Measurements from ENCODE around the gene GPR137B. TPM values are rescaled to one million over a fixed set of nuclear protein-coding genes. Genes with fewer than 3 reads are reported as not detected.

The GPR137B gene
- polyA plus RNA-seq, 1 experiment = 15.7 TPM

DNA sequence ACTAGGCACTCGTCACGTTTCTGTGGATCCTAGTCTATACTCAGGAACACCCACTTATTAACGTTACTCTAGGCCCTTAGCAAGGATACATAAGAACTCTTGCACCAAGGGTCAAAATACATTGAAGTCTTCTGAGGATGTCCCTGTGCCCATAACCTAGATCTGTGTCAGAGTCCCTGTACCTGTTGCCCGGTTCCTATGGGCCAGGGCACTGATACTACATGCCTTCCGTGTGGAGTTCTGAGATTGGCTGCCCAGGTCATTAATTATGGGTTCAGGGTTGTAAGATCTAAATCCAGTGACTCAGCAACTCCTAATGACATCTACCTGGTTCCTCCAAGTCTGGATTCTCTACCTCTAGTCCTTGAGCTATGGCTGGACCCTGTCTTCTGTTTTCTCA lies 69.5 kb downstream of the GPR137B start:
- ChIA-PET CTCF (interaction anchor here (0.7 kb wide), 1 partner anchor 13 kb away, joined by 3 read pairs; no protein-coding TSS in a partner anchor), POLR2A (no interaction called here)
- Histone ChIP-seq H3K9me3 (ENCODE audit: control insufficient read depth, insufficient read depth, low read length) (no peaks in the 10 kb centered on the region), H3K27ac (ENCODE audit: low read depth, low read length) (no peak overlapping the region), H3K27me3 (ENCODE audit: control insufficient read depth, insufficient read depth, low read length) (no peaks in the 10 kb centered on the region), H3K4me3 (ENCODE audit: low read depth, low read length) (no peak overlapping the region)
- TF ChIP-seq, protein P1, sequence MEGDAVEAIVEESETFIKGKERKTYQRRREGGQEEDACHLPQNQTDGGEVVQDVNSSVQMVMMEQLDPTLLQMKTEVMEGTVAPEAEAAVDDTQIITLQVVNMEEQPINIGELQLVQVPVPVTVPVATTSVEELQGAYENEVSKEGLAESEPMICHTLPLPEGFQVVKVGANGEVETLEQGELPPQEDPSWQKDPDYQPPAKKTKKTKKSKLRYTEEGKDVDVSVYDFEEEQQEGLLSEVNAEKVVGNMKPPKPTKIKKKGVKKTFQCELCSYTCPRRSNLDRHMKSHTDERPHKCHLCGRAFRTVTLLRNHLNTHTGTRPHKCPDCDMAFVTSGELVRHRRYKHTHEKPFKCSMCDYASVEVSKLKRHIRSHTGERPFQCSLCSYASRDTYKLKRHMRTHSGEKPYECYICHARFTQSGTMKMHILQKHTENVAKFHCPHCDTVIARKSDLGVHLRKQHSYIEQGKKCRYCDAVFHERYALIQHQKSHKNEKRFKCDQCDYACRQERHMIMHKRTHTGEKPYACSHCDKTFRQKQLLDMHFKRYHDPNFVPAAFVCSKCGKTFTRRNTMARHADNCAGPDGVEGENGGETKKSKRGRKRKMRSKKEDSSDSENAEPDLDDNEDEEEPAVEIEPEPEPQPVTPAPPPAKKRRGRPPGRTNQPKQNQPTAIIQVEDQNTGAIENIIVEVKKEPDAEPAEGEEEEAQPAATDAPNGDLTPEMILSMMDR (IDR thresholded peaks at IDR 0.05; ENCODE audit: low read depth, low read length) = no peak
- no peak for DNase-seq (ENCODE audit: low read depth, low spot score)

DNA sequence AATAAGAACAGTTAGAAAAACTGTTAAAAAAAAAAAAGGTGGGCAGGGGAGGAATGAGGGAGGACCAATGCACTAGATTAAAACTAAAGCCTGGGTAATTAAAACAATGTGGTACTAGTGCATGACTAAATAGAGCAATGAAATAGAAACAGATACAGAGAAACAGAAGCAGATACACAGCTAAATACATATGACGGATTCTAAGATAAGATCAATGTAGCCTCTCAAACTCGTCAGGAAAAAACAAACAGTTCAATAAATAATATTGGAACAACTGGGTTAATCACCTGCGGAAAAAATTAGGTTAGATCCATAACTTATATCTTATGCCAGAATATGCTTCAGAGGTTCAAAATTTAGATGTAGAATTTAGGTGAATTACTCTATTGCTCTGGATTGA lies 71.2 kb downstream of the GPR137B start:
- Histone ChIP-seq H3K27me3 (ENCODE audit: control insufficient read depth, insufficient read depth, low read length) (no peaks in the 10 kb centered on the region), H3K27ac (ENCODE audit: low read depth, low read length) (no peak overlapping the region), H3K4me3 (ENCODE audit: low read depth, low read length) (no peak overlapping the region), H3K9me3 (ENCODE audit: control insufficient read depth, insufficient read depth, low read length) (no peaks in the 10 kb centered on the region)
- POLR2A ChIA-PET = no interaction called here
- CTCF ChIA-PET = interaction anchor here (0.6 kb wide), 1 partner anchor 284 kb away, joined by 4 read pairs; no protein-coding TSS in a partner anchor
- no peak for DNase-seq (ENCODE audit: low read depth, low spot score)
- TF ChIP-seq, protein P1 (IDR thresholded peaks at IDR 0.05; ENCODE audit: low read depth, low read length) = no peak

DNA sequence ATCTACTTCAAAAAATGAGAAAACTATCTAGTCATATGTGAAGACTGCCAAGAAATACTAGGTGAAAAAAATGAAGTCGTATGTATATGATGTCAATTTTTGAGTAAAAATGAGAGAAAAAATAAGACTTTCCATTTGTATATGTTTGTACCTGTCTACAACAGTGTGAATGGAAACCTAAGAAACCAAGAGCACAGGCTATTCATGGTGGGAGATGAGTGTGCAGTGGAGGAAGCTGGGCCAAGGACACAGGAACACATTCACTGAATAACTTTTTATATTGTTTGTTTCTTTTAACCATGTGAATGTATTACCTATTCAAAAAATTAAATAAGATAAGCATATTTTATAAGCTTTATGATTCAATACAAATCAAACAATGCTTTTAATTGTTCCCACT lies 72.4 kb downstream of the GPR137B start:
- POLR2A ChIA-PET = no interaction called here

DNA sequence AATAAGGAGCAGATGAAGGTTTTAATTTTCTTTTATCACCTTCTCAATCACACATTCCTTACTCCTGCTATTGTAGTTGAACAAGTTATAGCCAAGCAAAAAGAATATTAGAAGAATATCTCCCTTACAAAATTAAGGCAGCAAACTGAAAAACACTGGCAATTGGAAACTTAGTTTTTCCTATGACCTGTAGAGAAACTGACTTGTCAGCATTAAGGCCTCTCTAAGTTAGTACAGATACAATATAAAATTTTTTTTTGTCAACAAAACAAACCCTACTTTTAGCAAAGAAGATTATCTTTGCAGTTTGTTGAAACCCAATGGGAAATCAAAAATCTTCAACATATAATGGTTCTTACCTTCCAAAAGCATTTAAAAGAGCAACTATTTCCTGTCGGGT lies 78.1 kb downstream of the GPR137B start:
- Histone ChIP-seq H3K27ac (ENCODE audit: low read depth, low read length) (no peak overlapping the region), H3K4me3 (ENCODE audit: low read depth, low read length) (no peak overlapping the region), H3K27me3 (ENCODE audit: control insufficient read depth, insufficient read depth, low read length) (no peaks in the 10 kb centered on the region), H3K9me3 (ENCODE audit: control insufficient read depth, insufficient read depth, low read length) (no peaks in the 10 kb centered on the region)
- TF ChIP-seq, protein P1 (IDR thresholded peaks at IDR 0.05; ENCODE audit: low read depth, low read length) = no peak
- CTCF ChIA-PET = no interaction called here
- POLR2A ChIA-PET = no interaction called here
- no peak for DNase-seq (ENCODE audit: low read depth, low spot score)

More for the DNA sequence above, 72.4 kb downstream of the GPR137B start:
- TF ChIP-seq, protein P1 (IDR thresholded peaks at IDR 0.05; ENCODE audit: low read depth, low read length) = no peak
- H3K27me3 ChIP-seq (ENCODE audit: control insufficient read depth, insufficient read depth, low read length) = no peaks in the 10 kb centered on the region
- H3K27ac ChIP-seq (ENCODE audit: low read depth, low read length) = no peak overlapping the region
- H3K4me3 ChIP-seq (ENCODE audit: low read depth, low read length) = no peak overlapping the region
- CTCF ChIA-PET = no interaction called here
- no peaks in the 10 kb centered on the region for H3K9me3 ChIP-seq (ENCODE audit: control insufficient read depth, insufficient read depth, low read length)
- no peak for DNase-seq (ENCODE audit: low read depth, low spot score)

DNA sequence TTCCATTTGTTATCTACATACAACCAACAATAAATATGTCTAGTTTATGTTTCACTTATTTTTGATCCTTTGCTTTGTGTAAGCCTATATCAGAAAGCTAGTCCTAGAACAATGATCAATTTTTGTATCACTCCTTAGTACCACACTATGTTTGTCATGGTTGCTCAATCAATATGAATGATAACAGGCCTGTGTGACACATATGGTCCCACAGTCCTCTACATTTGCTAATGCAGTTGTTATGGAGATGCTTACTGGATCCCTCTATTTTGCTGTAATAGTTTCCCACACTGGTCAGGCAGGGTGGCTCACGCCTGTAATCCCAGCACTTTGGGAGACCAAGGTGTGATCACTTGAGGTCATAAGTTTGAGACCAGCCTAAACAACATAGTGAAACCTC lies 80.3 kb downstream of the GPR137B start:
- CTCF ChIA-PET = no interaction called here
- POLR2A ChIA-PET = no interaction called here

More for the DNA sequence above, 80.3 kb downstream of the GPR137B start:
- no peak overlapping the region for H3K27ac ChIP-seq (ENCODE audit: low read depth, low read length)
- no peak for DNase-seq (ENCODE audit: low read depth, low spot score)
- H3K4me3 ChIP-seq (ENCODE audit: low read depth, low read length) = no peak overlapping the region
- H3K9me3 ChIP-seq (ENCODE audit: control insufficient read depth, insufficient read depth, low read length) = no peaks in the 10 kb centered on the region
- TF ChIP-seq, protein P1 (IDR thresholded peaks at IDR 0.05; ENCODE audit: low read depth, low read length) = no peak
- no peaks in the 10 kb centered on the region for H3K27me3 ChIP-seq (ENCODE audit: control insufficient read depth, insufficient read depth, low read length)
